ENCODE results near the gene LCP1.
A peak's percentile ranks its signal among the peaks of the same experiment; 100 is the strongest.

The LCP1 gene

DNA sequence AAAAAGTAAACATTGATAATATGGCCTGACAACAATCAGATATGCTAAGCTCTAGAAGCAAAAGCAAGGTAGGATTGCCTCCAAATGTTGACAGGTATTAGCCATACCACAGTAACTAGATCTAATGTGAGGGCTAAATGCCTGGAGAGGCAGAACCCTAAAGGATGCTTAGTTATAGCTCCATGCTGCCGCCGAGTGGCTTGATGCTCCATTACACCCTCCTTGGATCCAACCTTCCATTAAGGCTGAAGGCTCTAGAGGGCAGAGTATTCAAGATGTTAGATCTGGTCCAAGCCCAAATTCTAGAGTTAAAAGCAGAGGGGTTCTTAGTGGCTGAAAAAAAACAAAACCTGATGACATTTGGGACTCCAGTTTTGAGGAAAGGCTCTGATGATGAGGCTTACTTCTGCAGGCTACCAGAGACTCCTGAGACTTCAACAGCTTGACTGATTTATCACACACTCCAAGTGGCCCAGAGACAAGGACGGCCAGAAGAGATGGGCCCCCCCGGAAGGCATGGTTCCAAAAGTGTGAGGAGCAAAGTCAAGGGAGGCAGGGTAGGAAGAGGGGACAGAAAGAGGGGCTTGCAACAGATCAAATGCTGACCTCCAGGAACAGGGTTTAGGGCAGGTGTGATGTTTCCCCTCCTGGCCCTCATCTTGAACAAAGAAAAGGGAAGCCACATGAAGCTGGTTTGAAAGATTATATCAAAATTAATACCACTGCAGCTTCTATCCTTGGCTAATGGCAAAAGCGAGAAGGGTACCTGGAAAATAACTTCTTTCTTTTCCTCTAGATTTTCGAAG is 55.2 kb downstream of the LCP1 start:
- Histone ChIP-seq H3K4me1 (ENCODE audit: insufficient read depth, poor library complexity, severe bottlenecking) (peaks cover 8% of the 10 kb centered on the region), H3K27me3 (ENCODE audit: insufficient read depth, poor library complexity, severe bottlenecking) (no peaks in the 10 kb centered on the region), H3K4me3 (ENCODE audit: severe bottlenecking) (no peak overlapping the region), H3K9me3 (ENCODE audit: severe bottlenecking) (no peaks in the 10 kb centered on the region), H3K27ac (ENCODE audit: poor library complexity, severe bottlenecking) (no peak overlapping the region), H3K36me3 (ENCODE audit: low read depth) (no peaks in the 10 kb centered on the region)
- ATAC-seq (ENCODE audit: low read depth): peak; percentile 84
- TF ChIP-seq, protein P1, sequence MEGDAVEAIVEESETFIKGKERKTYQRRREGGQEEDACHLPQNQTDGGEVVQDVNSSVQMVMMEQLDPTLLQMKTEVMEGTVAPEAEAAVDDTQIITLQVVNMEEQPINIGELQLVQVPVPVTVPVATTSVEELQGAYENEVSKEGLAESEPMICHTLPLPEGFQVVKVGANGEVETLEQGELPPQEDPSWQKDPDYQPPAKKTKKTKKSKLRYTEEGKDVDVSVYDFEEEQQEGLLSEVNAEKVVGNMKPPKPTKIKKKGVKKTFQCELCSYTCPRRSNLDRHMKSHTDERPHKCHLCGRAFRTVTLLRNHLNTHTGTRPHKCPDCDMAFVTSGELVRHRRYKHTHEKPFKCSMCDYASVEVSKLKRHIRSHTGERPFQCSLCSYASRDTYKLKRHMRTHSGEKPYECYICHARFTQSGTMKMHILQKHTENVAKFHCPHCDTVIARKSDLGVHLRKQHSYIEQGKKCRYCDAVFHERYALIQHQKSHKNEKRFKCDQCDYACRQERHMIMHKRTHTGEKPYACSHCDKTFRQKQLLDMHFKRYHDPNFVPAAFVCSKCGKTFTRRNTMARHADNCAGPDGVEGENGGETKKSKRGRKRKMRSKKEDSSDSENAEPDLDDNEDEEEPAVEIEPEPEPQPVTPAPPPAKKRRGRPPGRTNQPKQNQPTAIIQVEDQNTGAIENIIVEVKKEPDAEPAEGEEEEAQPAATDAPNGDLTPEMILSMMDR (IDR thresholded peaks at IDR 0.05; ENCODE audit: poor library complexity, severe bottlenecking): peak; percentile 87
- no peak for DNase-seq (ENCODE audit: low spot score)

DNA sequence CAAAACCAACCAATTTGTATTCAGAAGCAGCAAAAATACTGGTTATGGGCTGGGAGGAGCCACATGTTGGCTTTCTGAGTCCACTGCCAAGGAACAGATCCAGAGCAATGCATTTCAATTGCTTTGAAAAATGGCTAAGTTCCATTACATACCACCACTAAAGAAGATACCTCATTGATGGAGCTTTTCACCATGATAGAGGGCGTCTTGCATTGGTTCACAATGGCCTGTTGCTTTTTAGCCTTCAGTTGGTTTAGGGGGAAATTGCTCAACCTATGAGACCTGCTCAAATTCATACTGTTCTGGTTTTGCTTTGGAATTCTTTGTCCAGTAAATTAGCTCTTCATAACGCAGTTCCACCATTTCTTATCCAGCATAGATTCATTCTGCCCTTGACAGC is 55.9 kb downstream of the LCP1 start:
- ATAC-seq (ENCODE audit: low read depth) (no peak), DNase-seq (ENCODE audit: low spot score) (no peak)
- Histone ChIP-seq H3K27ac (ENCODE audit: poor library complexity, severe bottlenecking) (no peak overlapping the region), H3K9me3 (ENCODE audit: severe bottlenecking) (no peaks in the 10 kb centered on the region), H3K27me3 (ENCODE audit: insufficient read depth, poor library complexity, severe bottlenecking) (no peaks in the 10 kb centered on the region), H3K4me1 (ENCODE audit: insufficient read depth, poor library complexity, severe bottlenecking) (peaks cover 8% of the 10 kb centered on the region), H3K4me3 (ENCODE audit: severe bottlenecking) (no peak overlapping the region), H3K36me3 (ENCODE audit: low read depth) (no peaks in the 10 kb centered on the region)
- TF ChIP-seq, protein P1 (IDR thresholded peaks at IDR 0.05; ENCODE audit: poor library complexity, severe bottlenecking): no peak

DNA sequence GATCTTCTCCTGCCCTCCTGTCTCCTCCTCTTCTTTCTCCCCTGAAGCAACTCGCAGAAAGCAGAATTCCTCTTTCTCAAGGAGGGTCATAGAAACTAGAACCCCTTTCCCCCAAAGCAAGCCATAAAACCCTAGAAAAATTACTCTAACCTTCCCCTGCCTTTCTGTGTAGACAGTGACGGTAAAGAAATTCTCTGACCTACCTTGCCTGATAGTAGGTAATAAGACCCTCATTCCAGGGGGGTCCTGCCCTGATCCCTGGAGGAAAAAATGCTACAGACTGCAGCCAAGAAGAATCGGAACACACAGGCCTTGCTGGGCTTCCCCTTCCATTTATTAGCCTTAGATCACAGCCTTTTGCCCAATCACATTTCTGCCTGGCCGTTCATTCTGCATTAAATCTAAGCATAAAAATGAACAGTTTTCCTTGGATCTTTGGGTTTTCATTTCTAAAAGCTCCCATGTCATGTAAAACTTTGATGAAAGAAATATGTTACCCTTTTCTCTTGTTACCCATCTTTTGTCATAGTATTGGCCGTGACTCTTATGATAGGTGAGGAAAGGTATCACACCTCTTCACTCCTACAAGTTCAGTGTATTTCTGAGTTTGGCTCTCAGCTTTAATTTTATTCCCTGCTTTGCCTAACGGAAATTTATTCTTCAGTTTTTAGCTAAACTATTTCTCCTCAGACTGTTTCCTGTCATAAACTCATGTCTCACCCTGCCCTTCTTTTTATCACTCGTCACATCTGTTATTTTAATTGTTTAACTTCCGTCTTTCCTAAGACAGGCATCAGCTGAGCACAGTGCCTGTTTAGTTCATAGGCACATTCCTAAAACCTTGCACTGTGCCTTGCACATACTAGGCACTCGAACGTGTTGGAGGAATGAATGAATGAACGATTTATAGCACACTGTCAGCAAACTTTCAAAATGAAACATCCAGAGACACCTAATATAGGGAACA is 56.7 kb downstream of the LCP1 start:
- TF ChIP-seq, protein P1 (IDR thresholded peaks at IDR 0.05; ENCODE audit: poor library complexity, severe bottlenecking): no peak
- H3K27ac ChIP-seq (ENCODE audit: poor library complexity, severe bottlenecking): no peak overlapping the region
- DNase-seq (ENCODE audit: low spot score) (no peak), ATAC-seq (ENCODE audit: low read depth) (0 out of 3 replicates have a peak, but pooled peaks have one; percentile 38)
- H3K4me1 ChIP-seq (ENCODE audit: insufficient read depth, poor library complexity, severe bottlenecking): peaks cover 12% of the 10 kb centered on the region
- H3K27me3 ChIP-seq (ENCODE audit: insufficient read depth, poor library complexity, severe bottlenecking): no peaks in the 10 kb centered on the region
- no peaks in the 10 kb centered on the region for H3K36me3 ChIP-seq (ENCODE audit: low read depth)
- no peak overlapping the region for H3K4me3 ChIP-seq (ENCODE audit: severe bottlenecking)
- H3K9me3 ChIP-seq (ENCODE audit: severe bottlenecking): no peaks in the 10 kb centered on the region

- TF ChIP-seq, protein P1 (IDR thresholded peaks at IDR 0.05; ENCODE audit: poor library complexity, severe bottlenecking): no peak
- no peaks in the 10 kb centered on the region for H3K9me3 ChIP-seq (ENCODE audit: severe bottlenecking)
Measured at GRCh38 chr13:46124531-46124966, 57.4 kb downstream of the LCP1 start.

More at GRCh38 chr13:46124531-46124966, 57.4 kb downstream of the LCP1 start:
- DNase-seq (ENCODE audit: low spot score) (no peak), ATAC-seq (ENCODE audit: low read depth) (no peak)
- no peak overlapping the region for H3K4me3 ChIP-seq (ENCODE audit: severe bottlenecking)
- H3K27me3 ChIP-seq (ENCODE audit: insufficient read depth, poor library complexity, severe bottlenecking): no peaks in the 10 kb centered on the region
- H3K36me3 ChIP-seq (ENCODE audit: low read depth): no peaks in the 10 kb centered on the region
- peaks cover 16% of the 10 kb centered on the region for H3K4me1 ChIP-seq (ENCODE audit: insufficient read depth, poor library complexity, severe bottlenecking)
- no peak overlapping the region for H3K27ac ChIP-seq (ENCODE audit: poor library complexity, severe bottlenecking)
